GM21381 (cell line): ENCODE results near the gene STXBP2.

ENCODE experiments used
- ATAC-seq: cut with Tn5 transposase; IDR thresholded peaks from one replicate; pipeline ENCODE4 v1.9.1; 2021; ENCODE audit warnings: mild to moderate bottlenecking, moderate library complexity; ENCODE audit not compliant: unreplicated experiment

STXBP2 gene

GRCh38 chr19:7612282-7613274, 24.3 kb upstream of the STXBP2 start:
- no peak for ATAC-seq

DNA sequence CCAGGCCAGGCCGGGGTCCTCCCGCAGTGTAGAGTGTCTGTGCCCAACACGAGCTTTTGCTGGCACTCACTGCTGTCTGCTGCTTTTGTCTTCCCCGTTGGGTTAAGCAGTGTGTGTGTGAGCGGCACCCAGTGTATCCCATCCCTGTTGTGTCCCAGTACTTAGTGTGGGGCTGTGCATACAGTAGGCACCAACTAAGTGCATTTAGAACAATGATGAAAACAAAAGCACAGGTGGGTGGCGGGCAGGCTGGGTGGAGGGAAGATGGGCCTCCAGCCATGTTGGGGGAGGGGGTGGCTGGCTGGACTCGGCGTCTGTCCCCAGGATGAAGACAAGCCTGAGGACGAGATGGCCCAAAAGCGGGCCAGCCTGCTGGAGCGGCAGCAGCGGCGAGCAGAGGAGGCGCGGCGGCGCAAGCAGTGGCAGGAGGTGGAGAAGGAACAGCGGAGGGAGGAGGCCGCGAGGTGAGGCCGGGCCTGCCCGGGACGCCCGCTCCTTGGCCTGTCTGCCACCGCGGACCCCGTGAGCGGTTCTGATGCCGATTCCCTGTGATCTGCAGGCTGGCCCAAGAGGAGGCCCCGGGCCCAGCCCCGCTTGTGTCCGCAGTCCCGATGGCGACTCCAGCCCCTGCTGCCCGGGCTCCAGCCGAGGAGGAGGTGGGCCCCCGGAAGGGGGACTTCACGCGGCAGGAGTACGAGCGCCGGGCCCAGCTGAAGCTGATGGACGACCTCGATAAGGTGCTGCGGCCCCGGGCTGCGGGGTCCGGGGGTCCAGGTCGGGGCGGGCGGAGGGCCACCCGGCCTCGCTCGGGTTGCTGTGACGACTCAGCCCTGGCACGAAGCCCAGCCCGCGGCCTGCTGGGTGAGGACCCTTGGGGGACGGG, 21.8 kb upstream of the STXBP2 start:
- ATAC-seq: no peak

DNA sequence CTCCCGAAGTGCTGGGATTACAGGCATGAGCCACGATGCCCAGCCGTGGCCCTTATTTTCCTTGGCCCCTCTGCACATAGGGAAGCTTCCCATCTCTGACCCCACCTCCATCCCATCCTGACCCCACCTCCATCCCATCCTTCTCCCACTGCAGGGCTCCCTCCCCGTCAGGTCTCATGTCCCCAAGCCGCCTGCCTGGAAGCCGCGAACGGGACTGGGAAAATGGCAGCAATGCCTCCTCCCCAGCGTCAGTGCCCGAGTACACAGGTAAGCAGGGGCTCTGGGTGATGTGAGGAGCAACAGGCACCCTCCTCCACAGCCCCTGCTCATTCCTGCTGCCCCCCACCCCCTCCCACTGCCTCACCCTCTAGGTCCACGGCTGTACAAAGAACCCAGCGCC, 19.7 kb upstream of the STXBP2 start:
- no peak for ATAC-seq

DNA sequence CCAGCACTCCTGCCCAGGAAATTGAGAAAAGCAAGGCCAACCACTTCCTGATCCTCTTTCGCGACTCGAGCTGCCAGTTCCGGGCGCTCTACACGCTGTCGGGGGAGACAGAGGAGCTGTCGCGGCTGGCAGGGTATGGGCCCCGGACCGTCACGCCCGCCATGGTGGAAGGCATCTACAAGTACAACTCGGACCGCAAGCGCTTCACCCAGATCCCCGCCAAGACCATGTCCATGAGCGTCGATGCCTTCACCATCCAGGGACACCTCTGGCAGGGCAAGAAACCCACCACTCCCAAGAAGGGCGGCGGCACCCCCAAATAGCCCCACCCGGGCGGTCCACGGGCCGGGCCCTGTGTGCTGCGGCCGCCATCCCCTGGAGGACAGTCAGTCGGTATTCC, 19.2 kb upstream of the STXBP2 start:
- ATAC-seq: no peak

GRCh38 chr19:7618348-7618747, 18.6 kb upstream of the STXBP2 start:
- no peak for ATAC-seq

DNA sequence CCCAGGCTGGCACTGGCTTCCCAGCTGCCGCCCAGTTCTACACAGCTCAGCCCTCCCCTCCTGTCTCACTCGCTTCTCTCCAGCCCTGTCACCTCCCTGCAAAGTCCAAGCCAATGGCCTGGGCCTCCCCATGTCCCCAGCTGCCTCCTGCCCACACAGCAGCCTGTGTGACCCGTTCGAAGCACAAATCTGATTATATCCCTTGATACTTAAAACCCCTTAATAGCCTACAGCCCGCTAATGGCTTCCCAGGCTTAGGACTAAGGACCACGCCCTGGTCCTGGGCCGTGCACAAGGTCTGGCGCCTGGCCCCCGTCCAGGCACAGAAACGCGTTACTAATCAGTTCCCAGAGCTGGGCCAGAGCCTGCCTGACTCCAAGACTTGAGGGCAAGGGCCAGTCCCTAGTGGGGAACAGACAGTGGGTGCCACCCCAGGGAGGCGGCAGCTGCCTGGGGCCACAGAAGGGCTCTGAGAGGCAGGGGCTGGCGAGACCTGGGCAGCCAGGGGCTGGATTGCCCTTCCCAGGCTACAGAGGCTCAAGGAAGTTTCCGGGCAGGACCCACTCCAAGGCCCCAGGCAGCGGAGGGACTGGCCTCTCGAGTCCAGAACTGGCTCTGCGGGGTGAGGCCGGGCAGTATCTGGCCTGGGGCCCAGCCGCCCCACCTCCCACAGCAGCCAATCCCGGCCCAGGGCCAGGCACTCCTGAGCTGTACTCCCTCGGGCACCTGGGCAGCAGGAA, 18.0 kb upstream of the STXBP2 start:
- ATAC-seq: no peak

DNA sequence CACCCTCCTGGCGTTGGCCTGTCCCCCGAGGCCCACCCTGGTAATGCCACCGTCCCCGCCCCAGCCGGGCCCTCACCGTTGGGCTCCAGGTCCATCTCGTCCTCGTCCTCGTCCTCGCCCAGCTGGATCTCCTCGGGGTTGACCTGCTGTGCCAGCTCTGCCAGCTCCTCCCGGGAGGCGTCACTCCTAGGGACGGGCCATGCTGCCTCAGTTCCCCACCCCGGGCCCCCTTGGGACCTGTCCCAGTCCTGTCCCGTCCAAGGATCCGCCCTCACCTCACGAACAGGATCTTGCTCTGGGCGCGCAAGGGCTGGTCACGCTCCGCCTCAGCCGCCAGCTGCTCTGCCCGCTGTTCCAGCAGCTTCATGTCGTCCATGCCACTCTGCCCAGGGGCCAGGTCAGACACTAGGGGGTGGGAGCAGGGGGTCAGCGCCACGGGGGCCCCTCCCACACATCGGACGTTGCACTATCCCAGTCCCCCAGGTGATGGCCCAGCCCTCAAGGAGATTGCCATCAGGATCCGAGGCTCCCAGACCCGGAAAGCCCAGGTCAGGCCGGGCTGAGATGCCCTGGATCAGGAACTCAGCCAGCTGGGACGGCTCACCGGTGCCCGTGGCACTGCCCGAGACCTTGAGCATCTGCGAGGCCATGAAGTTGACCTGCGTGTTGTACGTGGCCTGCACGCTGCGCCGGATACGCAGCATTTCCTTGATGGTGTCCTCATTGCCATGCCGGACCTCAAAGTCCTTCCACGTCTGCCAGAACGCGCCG, 17.1 kb upstream of the STXBP2 start:
- no peak for ATAC-seq

- ATAC-seq: no peak
These were observed 16.2 kb upstream of the STXBP2 start for GRCh38 chr19:7620442-7621412.

GRCh38 chr19:7622933-7623685, 13.8 kb upstream of the STXBP2 start:
- ATAC-seq: no peak

- ATAC-seq: no peak
These were observed 12.9 kb upstream of the STXBP2 start for GRCh38 chr19:7623725-7624603.

DNA sequence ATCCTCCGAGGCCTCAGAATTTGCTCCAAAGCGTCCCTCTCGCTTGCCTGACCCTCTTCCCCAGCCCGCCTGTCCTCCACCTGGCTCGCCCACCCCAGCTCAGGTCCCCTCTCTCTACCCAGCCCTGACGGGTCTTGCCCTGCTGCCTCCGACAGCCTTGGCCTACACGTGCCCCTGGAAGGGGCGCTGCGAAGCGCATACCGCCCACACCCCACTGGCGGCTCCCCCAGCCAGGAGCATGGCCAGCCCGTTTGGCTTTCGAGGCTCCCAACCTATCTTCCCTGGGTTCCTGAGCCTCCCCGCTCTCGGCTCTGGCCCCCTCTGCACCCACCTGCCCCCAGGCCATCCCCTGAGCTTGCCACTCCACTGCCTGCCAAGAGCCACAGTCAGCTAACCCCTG, 12.1 kb upstream of the STXBP2 start:
- ATAC-seq: no peak

- ATAC-seq: no peak
These were observed 11.0 kb upstream of the STXBP2 start for GRCh38 chr19:7625763-7626372.

DNA sequence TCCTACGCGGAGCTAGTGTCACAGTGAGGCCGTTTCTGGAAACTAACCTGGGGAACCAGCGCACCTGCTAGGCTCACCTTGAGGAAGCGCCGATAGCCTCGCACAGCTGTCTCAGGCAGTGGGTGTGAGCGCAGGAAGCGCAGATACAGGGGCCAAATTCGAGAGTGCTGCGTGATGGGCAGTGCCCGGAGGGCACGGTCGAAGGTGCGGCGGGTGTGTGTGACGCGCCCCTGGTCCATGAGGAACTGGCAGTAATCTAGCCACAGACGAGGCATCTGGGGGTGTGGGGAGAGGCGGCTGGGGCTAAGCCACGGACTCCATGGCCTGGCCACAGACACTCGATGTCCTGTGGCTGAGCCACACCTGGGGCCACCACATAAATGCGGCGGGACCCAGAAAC, 9.7 kb upstream of the STXBP2 start:
- ATAC-seq: no peak

DNA sequence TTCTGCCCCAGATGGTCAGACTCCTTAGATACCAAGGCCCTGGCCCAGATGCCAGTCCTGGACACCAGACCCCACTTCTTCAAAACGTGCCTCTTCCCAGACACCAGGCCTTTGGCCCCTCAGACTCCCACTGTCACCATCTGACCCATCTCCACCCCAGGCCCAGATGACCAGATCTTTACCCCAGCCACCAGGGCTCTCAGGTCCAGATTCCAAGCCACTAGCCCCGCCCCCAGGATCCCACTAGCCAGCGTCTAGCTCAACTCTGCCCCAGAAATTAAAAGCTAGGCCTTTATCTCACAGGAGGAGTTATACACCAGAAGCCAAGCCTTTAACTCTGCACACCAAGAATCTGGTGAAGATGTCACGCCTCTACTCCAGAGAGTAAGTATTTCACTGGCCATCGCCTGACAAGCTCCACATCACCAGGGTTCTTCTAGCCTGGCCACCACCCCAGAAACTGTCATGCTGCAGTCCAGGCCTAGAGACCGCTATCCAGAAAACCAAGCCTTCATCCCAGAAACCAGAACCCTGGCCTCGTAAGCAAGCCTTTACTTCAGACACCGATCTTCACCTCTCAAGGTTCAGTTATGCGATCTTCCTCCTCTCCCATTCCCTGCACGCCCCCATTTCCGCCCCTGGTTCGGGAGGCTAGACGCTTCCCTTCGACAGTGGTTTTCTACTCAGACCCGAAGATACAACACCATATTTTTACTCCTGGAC, 8.2 kb upstream of the STXBP2 start:
- ATAC-seq: no peak

DNA sequence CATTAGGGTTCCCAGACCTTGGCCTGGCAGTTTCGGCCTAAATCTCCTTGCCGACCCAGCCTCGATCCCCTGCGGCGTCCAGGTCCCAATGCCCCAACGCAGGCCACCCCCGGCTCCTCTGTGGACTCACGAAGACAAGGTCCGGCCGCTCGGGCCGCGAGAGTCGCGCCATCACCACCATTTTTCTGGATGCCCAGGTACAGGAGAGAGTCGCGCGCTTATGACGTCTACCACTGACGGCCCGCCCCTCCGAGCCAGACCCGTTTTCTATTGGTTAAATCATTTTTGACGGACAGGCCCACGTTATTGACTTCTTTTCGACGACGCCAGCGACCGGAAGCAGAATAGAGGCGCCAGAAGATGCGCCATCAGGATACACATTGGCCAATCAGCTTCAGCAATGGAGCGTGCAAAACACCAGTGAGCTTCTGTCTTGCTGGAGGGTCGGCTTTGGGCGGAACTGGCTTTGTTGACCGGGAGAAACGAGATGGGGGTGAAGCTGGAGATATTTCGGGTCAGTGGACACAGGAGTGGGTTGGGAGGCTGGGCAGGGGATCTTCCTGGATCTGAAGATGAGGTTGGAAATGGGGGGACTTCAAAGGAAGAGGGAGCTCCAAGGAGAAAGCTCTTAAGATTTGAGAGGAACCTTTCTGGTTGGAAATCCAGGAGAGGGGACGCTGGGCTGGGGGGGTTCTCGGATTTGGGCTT, 7.4 kb upstream of the STXBP2 start, which contains the start of the genes PET100 and XAB2:
Gene PET100, plus strand, starts transcription at position 447 of the 708 bp plus-strand sequence. Its CDS starts 41 bp downstream, at position 488.
Gene XAB2, minus strand, starts transcription at position 199 of the 708 bp plus-strand sequence. Its CDS starts 18 bp downstream, at position 181.
- ATAC-seq: peak; percentile 90
